HG03159 (cell line): ENCODE measurements around the gene ENKUR.
A peak's percentile ranks its signal among the peaks of the same experiment; 100 is the strongest.

ENCODE experiments used
- ATAC-seq: cut with Tn5 transposase; IDR thresholded peaks from one replicate; pipeline ENCODE4 v1.9.1; 2021; ENCODE audit warnings: mild to moderate bottlenecking, moderate library complexity; ENCODE audit not compliant: unreplicated experiment

ENKUR gene

GRCh38 chr10:24950439-24950838, 65.5 kb downstream of the ENKUR start:
- ATAC-seq: no peak

GRCh38 chr10:24949616-24950015, 66.3 kb downstream of the ENKUR start:
- no peak for ATAC-seq

GRCh38 chr10:24947304-24948097, 68.5 kb downstream of the ENKUR start:
- peak; percentile 68 for ATAC-seq

GRCh38 chr10:24944512-24945255, 71.3 kb downstream of the ENKUR start:
- no peak for ATAC-seq

GRCh38 chr10:24938525-24938924, 77.4 kb downstream of the ENKUR start:
- ATAC-seq: no peak

GRCh38 chr10:24938076-24938475, 77.9 kb downstream of the ENKUR start:
- no peak for ATAC-seq

GRCh38 chr10:24935504-24936292, 80.3 kb downstream of the ENKUR start:
- no peak for ATAC-seq
